ENCODE results near the gene SSBP1.

GRCh38 chr7:141752634-141753033, 14.5 kb downstream of the SSBP1 start:
- TF ChIP-seq CTCF (IDR thresholded peaks at IDR 0.05): no peak
- TF ChIP-seq POLR2A (IDR thresholded peaks at IDR 0.05): no peak
- no peak for TF ChIP-seq EP300 (IDR thresholded peaks at IDR 0.05)

All from ovary (tissue), 3 donors.